Osteoblast (primary cell): ENCODE data around the gene JADE2. TPM values are rescaled to one million over a fixed set of nuclear protein-coding genes. Genes with fewer than 3 reads are reported as not detected.
"Not testable (repeated sequence)": the region's sequence is repeated elsewhere in the genome, so short reads cannot be mapped to it uniquely, and the experiment has no call there.

Source experiments
- DNase-seq: peaks from one replicate; pipeline ENCODE4 v3.0.0; 2011; ENCODE audit warnings: low spot score, mixed read lengths; ENCODE audit not compliant: insufficient read length; ENCODE audit errors: missing footprints
- H2AFZ ChIP-seq: 2 replicates; pipeline ENCODE4 v1.6.0; 2011; ENCODE audit warnings: mild to moderate bottlenecking, low read length
- H3K27ac ChIP-seq: 2 replicates; pipeline ENCODE4 v1.5.1; 2011; ENCODE audit warnings: mild to moderate bottlenecking, low read depth, low read length, moderate library complexity
- H3K27me3 ChIP-seq: 2 replicates; pipeline ENCODE4 v1.6.0; 2012; ENCODE audit warnings: mild to moderate bottlenecking, control low read depth, inconsistent platforms, low read length, moderate library complexity; ENCODE audit not compliant: insufficient read depth
- H3K36me3 ChIP-seq: 2 replicates; pipeline ENCODE4 v1.5.1; 2011; ENCODE audit warnings: mild to moderate bottlenecking, low read length, control low read depth, moderate library complexity; ENCODE audit not compliant: insufficient read depth
- H3K4me1 ChIP-seq: 2 replicates; pipeline ENCODE4 v1.5.1; 2011; ENCODE audit warnings: mild to moderate bottlenecking, low read length, control low read depth, moderate library complexity; ENCODE audit not compliant: insufficient read depth
- H3K4me2 ChIP-seq: 2 replicates; pipeline ENCODE4 v1.6.0; 2011; ENCODE audit warnings: mild to moderate bottlenecking, low read length; ENCODE audit not compliant: insufficient read depth
- H3K4me3 ChIP-seq: fragments of 200-600 bp; sonication (generic); 3 replicates; pipeline ENCODE4 v1.5.1; 2012; ENCODE audit warnings: mild to moderate bottlenecking, low read length, inconsistent platforms; ENCODE audit not compliant: insufficient read depth
- H3K79me2 ChIP-seq: 2 replicates; pipeline ENCODE4 v1.6.0; 2012; ENCODE audit warnings: mild to moderate bottlenecking, low read length, control low read depth, inconsistent platforms; ENCODE audit not compliant: insufficient read depth
- H3K9me3 ChIP-seq: 2 replicates; pipeline ENCODE4 v1.5.1; 2011; ENCODE audit warnings: low read depth, low read length, control low read depth
- H4K20me1 ChIP-seq: 2 replicates; pipeline ENCODE4 v1.6.0; 2012; ENCODE audit warnings: mild to moderate bottlenecking, low read length, control low read depth; ENCODE audit not compliant: insufficient read depth
- CTCF ChIP-seq: IDR thresholded peaks from 2 replicates; pipeline ENCODE4 v1.5.1; 2011; ENCODE audit warnings: mild to moderate bottlenecking, low read depth, low read length, moderate library complexity; ENCODE audit errors: extremely low read depth
- total RNA-seq: library from RNA; depleted of rRNA; stranded (reverse); fragments of >200 nt; gene quantifications from 2 replicates; pipeline ENCODE4 v1.2.3, GENCODE V29; 2012

JADE2 gene
- total RNA-seq, 1 donor = 26.8 TPM

- H3K36me3 ChIP-seq = peaks cover 5% of the 10 kb centered on the region
- peak overlapping the region; percentile 90 for H3K27ac ChIP-seq
- H3K79me2 ChIP-seq = peaks cover 17% of the 10 kb centered on the region
- H3K9me3 ChIP-seq = no peaks in the 10 kb centered on the region
- H3K4me1 ChIP-seq = peaks cover 92% of the 10 kb centered on the region
- DNase-seq = peak; percentile 80
- H3K4me2 ChIP-seq = peak overlapping the region; percentile 47
- no peak for TF ChIP-seq CTCF
- no peaks in the 10 kb centered on the region for H4K20me1 ChIP-seq
- no peak overlapping the region for H2AFZ ChIP-seq
- no peaks in the 10 kb centered on the region for H3K27me3 ChIP-seq
- peak overlapping the region; percentile 28 for H3K4me3 ChIP-seq
These were observed 26.8 kb downstream of the JADE2 start for GRCh38 chr5:134552301-134552700.

- not testable (repeated sequence) for H2AFZ ChIP-seq, H4K20me1 ChIP-seq, H3K9me3 ChIP-seq, H3K36me3 ChIP-seq, H3K4me3 ChIP-seq, H3K27me3 ChIP-seq
- Histone ChIP-seq H3K4me2 (peak overlapping the region; percentile 47), H3K79me2 (peaks cover 17% of the 10 kb centered on the region), H3K4me1 (peaks cover 88% of the 10 kb centered on the region), H3K27ac (peak overlapping the region; percentile 90)
- peak; percentile 26 for DNase-seq
These were observed 27.2 kb downstream of the JADE2 start for GRCh38 chr5:134552716-134553115.

- Histone ChIP-seq H3K79me2 (peaks cover 12% of the 10 kb centered on the region), H3K4me1 (peaks cover 77% of the 10 kb centered on the region), H3K4me3 (no peak overlapping the region), H3K27me3 (no peaks in the 10 kb centered on the region), H4K20me1 (no peaks in the 10 kb centered on the region), H3K27ac (peak overlapping the region; percentile 90), H3K4me2 (no peak overlapping the region), H2AFZ (no peak overlapping the region), H3K9me3 (no peaks in the 10 kb centered on the region), H3K36me3 (peaks cover 5% of the 10 kb centered on the region)
- TF ChIP-seq CTCF = no peak
- DNase-seq = peak; percentile 8
These were observed 28.4 kb downstream of the JADE2 start for GRCh38 chr5:134553821-134554267.

- Histone ChIP-seq H3K9me3 (no peaks in the 10 kb centered on the region), H3K27me3 (no peaks in the 10 kb centered on the region), H3K27ac (peak overlapping the region; percentile 90), H4K20me1 (no peaks in the 10 kb centered on the region), H2AFZ (no peak overlapping the region), H3K36me3 (peaks cover 5% of the 10 kb centered on the region), H3K4me2 (peak overlapping the region; percentile 31), H3K79me2 (peaks cover 18% of the 10 kb centered on the region), H3K4me3 (no peak overlapping the region), H3K4me1 (peaks cover 70% of the 10 kb centered on the region)
- TF ChIP-seq CTCF = peak; percentile 15
- peak; percentile 93 for DNase-seq
These were observed 29.1 kb downstream of the JADE2 start for GRCh38 chr5:134554319-134555222.
